ENCODE results near the gene TTYH3. TPM values are rescaled to one million over a fixed set of nuclear protein-coding genes. Genes with fewer than 3 reads are reported as not detected.

TTYH3 gene
- total and polyA plus RNA-seq, 2 of the 8 experiments (the other 6 are each of a cell fraction or from before 2014, with no cell fraction given), result 66.2 to 169 TPM

DNA sequence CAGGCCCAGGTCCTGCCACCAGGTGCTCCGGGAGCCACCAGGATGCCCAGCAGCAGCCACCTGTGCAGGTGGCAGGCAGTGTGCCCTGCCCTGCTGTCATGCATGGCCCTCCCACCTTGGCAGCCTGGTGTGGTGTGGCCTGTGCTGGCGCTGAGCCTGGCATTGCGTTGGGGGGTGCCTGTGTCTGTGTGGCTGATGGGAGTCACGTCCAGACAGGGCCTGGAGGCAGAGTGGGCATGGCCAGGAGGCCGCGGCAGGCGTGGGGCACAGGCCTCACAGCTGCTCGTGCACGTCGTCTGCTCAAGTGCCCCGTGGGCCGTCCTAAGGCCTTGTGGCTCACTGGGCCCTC, 8.7 kb downstream of the TTYH3 start:
- H3K14ac ChIP-seq (ENCODE audit: insufficient read length), result no peak overlapping the region
- no peak overlapping the region for H3K23ac ChIP-seq (ENCODE audit: insufficient read length)
- H2AFZ ChIP-seq (ENCODE audit: low read length), result no peak overlapping the region
- no peak overlapping the region; a peak in 2 of 7 replicates for H3K9ac ChIP-seq (replicated peaks in 1 of 4; ENCODE audit: extremely low read depth in 1 of 4, low read depth in 3 of 4, low read length in 3 of 4)
- H4K8ac ChIP-seq (ENCODE audit: extremely low read depth, insufficient read depth, low read length), result peak overlapping the region; percentile 75
- H3K79me2 ChIP-seq (ENCODE audit: control insufficient read depth in 1 of 2, insufficient read depth in 2 of 2, low read length in 2 of 2), result peaks cover 11 to 78% of the 10 kb centered on the region in 2 experiments
- peak overlapping the region; percentile 54 to 60; a peak in 1 of 4 replicates for H3K4me2 ChIP-seq (ENCODE audit: insufficient read depth in 1 of 2, low read depth in 2 of 2, low read length in 2 of 2)
- H2AK5ac ChIP-seq (ENCODE audit: low read depth, low read length), result peak overlapping the region; percentile 83; the same call in 1 of the 2 replicates
- 91% methylated on average over 11 of the region's 12 CpGs; no CpG with 5 or more reads in 1 of the 2 experiments for WGBS, 2 experiments (ENCODE audit: extremely low coverage in 1 of 2, insufficient coverage in 1 of 2, insufficient read length in 1 of 2, insufficient replicate concordance in 2 of 2, low coverage in 1 of 2, low lambda C conversion rate in 2 of 2, missing lambda C conversion rate in 1 of 2)
- H3K36me3 ChIP-seq (ENCODE audit: control insufficient read depth in 2 of 4, insufficient read depth in 4 of 4, low read length in 3 of 4), result no peaks in the 10 kb centered on the region; a peak in 1 of 8 replicates
- H3K4me1 ChIP-seq (replicated peaks in 1 of 4; ENCODE audit: control insufficient read depth in 3 of 4, insufficient read depth in 4 of 4, low read length in 3 of 4), result peaks cover 3 to 38% (median 31%) of the 10 kb centered on the region in 4 experiments
- peak overlapping the region; percentile 52; the same call in 1 of the 2 replicates for H3K18ac ChIP-seq (ENCODE audit: extremely low read depth, low read length)
- H2BK12ac ChIP-seq (ENCODE audit: low read depth, low read length), result peak overlapping the region; percentile 92; the same call in 1 of the 2 replicates
- FAIRE-seq, result no peak
- H2BK5ac ChIP-seq (ENCODE audit: low read depth, low read length), result peak overlapping the region; percentile 64
- H4K5ac ChIP-seq (ENCODE audit: insufficient read length, low read depth, low read length), result no peak overlapping the region
- H3K4ac ChIP-seq (replicated peaks; ENCODE audit: insufficient read length, low read depth, low read length), result peak overlapping the region; percentile 13
- H3K27me3 ChIP-seq (replicated peaks in 1 of 4; ENCODE audit: control insufficient read depth in 3 of 4, extremely low read depth in 1 of 4, insufficient read depth in 3 of 4, low read length in 3 of 4), result no peaks in the 10 kb centered on the region
- H4K91ac ChIP-seq (replicated peaks; ENCODE audit: insufficient read length, low read length), result peak overlapping the region; percentile 83
- DNase-seq (ENCODE audit: low read depth in 1 of 2, low spot score in 2 of 2), result no peak
- H2BK120ac ChIP-seq (replicated peaks; ENCODE audit: low read depth, low read length), result no peak overlapping the region
- ChIA-PET POLR2A (ENCODE audit: partially characterized antibody) (no interaction called here), CTCF (ENCODE audit: partially characterized antibody) (no interaction called here)
- H2BK20ac ChIP-seq (ENCODE audit: low read length), result no peak overlapping the region
- H4K20me1 ChIP-seq (replicated peaks in 1 of 2; ENCODE audit: control insufficient read depth in 1 of 2, insufficient read depth in 2 of 2, low read length in 2 of 2), result peaks cover 40 to 58% of the 10 kb centered on the region in 2 experiments
- no peaks in the 10 kb centered on the region; the same call in 1 of the 2 replicates for H3K23me2 ChIP-seq (ENCODE audit: low read depth, low read length)
- H3K56ac ChIP-seq (replicated peaks; ENCODE audit: insufficient read length, low read depth, low read length), result no peak overlapping the region
- TF ChIP-seq POLR2A (IDR thresholded peaks at IDR 0.05; ENCODE audit: control extremely low read depth in 1 of 2, low read depth in 2 of 2, low read length in 2 of 2), result 0 out of 3 replicates have a peak, but pooled peaks of 1 of the 2 experiments have one; percentile 7
- TF ChIP-seq GTF2F1 (IDR thresholded peaks at IDR 0.05; ENCODE audit: borderline replicate concordance, low read depth, low read length), result no peak
- TF ChIP-seq SP4 (IDR thresholded peaks at IDR 0.05; ENCODE audit: low read length), result no peak
- no peak for TF ChIP-seq EGR1 (IDR thresholded peaks at IDR 0.05; ENCODE audit: borderline replicate concordance, low read depth, low read length)
- H2BK15ac ChIP-seq (ENCODE audit: low read length), result peak overlapping the region; percentile 61; the same call in 1 of the 2 replicates
- peak overlapping the region; percentile 47; the same call in 1 of the 2 replicates for H3K27ac ChIP-seq (ENCODE audit: low read depth, low read length)
- no peaks in the 10 kb centered on the region for H3K9me3 ChIP-seq (ENCODE audit: insufficient read depth in 2 of 2, low read depth in 1 of 2, low read length in 1 of 2)
- H3K79me1 ChIP-seq (ENCODE audit: low read depth, low read length), result peaks cover 41% of the 10 kb centered on the region
- H3K4me3 ChIP-seq (ENCODE audit: extremely low read depth in 1 of 4, insufficient read depth in 2 of 4, low read depth in 3 of 4, low read length in 4 of 4), result no peak overlapping the region

Measured in H1 (cell line).